HepG2 (cell line): Measurements from ENCODE around the gene IGF2. TPM values are rescaled to one million over a fixed set of nuclear protein-coding genes. Genes with fewer than 3 reads are reported as not detected.

Source experiments
- ARID2 ChIP-seq: sonication (generic); formaldehyde crosslinking; IDR thresholded peaks from 2 replicates; pipeline ENCODE4 v1.8.1; 2022; ENCODE audit warnings: mild to moderate bottlenecking, missing genetic modification reagents, borderline replicate concordance
- HNRNPLL ChIP-seq: fragments of 200-400 bp; formaldehyde crosslinking; IDR thresholded peaks from 2 replicates; pipeline ENCODE4 v1.6.1; 2017; ENCODE audit warnings: mild to moderate bottlenecking, low read depth, low read length; ENCODE audit not compliant: poor library complexity, severe bottlenecking
- KDM2A ChIP-seq: sonication (generic); formaldehyde crosslinking; IDR thresholded peaks from 2 replicates; pipeline ENCODE4 v1.4.0; 2020; ENCODE audit warnings: low read depth, missing genetic modification reagents, borderline replicate concordance
- MYC ChIP-seq: sonication (generic); formaldehyde crosslinking; IDR thresholded peaks from 2 replicates; pipeline ENCODE4 v1.9.0; 2021; ENCODE audit warnings: missing genetic modification reagents, borderline replicate concordance
- NAIF1 ChIP-seq: sonication (generic); formaldehyde crosslinking; IDR thresholded peaks from 2 replicates; pipeline ENCODE4 v1.5.0; 2020; ENCODE audit warnings: mild to moderate bottlenecking, missing genetic modification reagents, borderline replicate concordance
- NR1H2 ChIP-seq: sonication (generic); formaldehyde crosslinking; IDR thresholded peaks from 2 replicates; pipeline ENCODE4 v1.8.1; 2022; ENCODE audit warnings: low read depth, missing genetic modification reagents, borderline replicate concordance
- RNF2 ChIP-seq: fragments of 450-650 bp; conservative IDR thresholded peaks from 2 replicates; pipeline ENCODE4 v1.6.1; 2016; ENCODE audit warnings: low read depth
- SRSF4 ChIP-seq: fragments of 200-400 bp; formaldehyde crosslinking; IDR thresholded peaks from one replicate; pipeline ENCODE4 v1.6.1; 2018; ENCODE audit warnings: mild to moderate bottlenecking, low read depth, low read length, moderate library complexity; ENCODE audit not compliant: poor library complexity, severe bottlenecking
- STAG1 ChIP-seq: sonication (generic); formaldehyde crosslinking; IDR thresholded peaks from 2 replicates; pipeline ENCODE4 v1.4.0; 2020; ENCODE audit warnings: missing genetic modification reagents
- THAP11 ChIP-seq: IDR thresholded peaks from 2 replicates; pipeline ENCODE4 v1.6.1; 2016; ENCODE audit warnings: missing biosample characterization, missing genetic modification reagents
- ZFY ChIP-seq: sonication (generic); formaldehyde crosslinking; IDR thresholded peaks from 2 replicates; pipeline ENCODE4 v1.4.0; 2020; ENCODE audit warnings: missing genetic modification reagents
- ZMYM4 ChIP-seq: sonication (generic); formaldehyde crosslinking; IDR thresholded peaks from 2 replicates; pipeline ENCODE4 v1.8.1; 2023; ENCODE audit warnings: mild to moderate bottlenecking, missing genetic modification reagents
- ZNF263 ChIP-seq: sonication (generic); formaldehyde crosslinking; IDR thresholded peaks from 2 replicates; pipeline ENCODE4 v1.4.0; 2020; ENCODE audit warnings: missing genetic modification reagents
- ZNF570 ChIP-seq: sonication (generic); formaldehyde crosslinking; IDR thresholded peaks from 2 replicates; pipeline ENCODE4 v1.4.0; 2020; ENCODE audit warnings: mild to moderate bottlenecking, missing genetic modification reagents, borderline replicate concordance
- ZNF629 ChIP-seq: sonication (generic); formaldehyde crosslinking; conservative IDR thresholded peaks from 2 replicates; pipeline ENCODE4 v1.5.0; 2020; ENCODE audit warnings: missing genetic modification reagents
- ZNF773 ChIP-seq: sonication (generic); formaldehyde crosslinking; IDR thresholded peaks from 2 replicates; pipeline ENCODE4 v1.4.0; 2020; ENCODE audit warnings: missing genetic modification reagents, borderline replicate concordance
- ZNF883 ChIP-seq: sonication (generic); formaldehyde crosslinking; IDR thresholded peaks from 2 replicates; pipeline ENCODE4 v1.5.1; 2020; ENCODE audit warnings: mild to moderate bottlenecking, missing genetic modification reagents; ENCODE audit errors: not compliant biosample characterization
- polyA plus RNA-seq, 8 experiments: library from polyadenylated mRNA; depleted of rRNA in 3 of 8; stranded (reverse) in 7 of 8; unstranded in 1 of 8; fragments of >200 nt; fragmentation: Illumina TruSeq in 4 of 8; extraction: Trizol in 4 of 8; gene quantifications; 2 replicates each; pipeline versions ENCODE4 v1.2.1 to v1.2.3, GENCODE V29; 2011 to 2016; ENCODE audit warnings: low read depth in 4 of 8, missing spikeins in 1 of 8, mixed read lengths in 1 of 8; ENCODE audit not compliant: insufficient read depth in 1 of 8
- total RNA-seq, 5 experiments: library from RNA; depleted of rRNA; stranded (reverse); fragments of >200 nt; fragmentation: Illumina TruSeq; extraction: Trizol; gene quantifications; 2 replicates each; pipeline ENCODE4 v1.2.3, GENCODE V29; 2016; ENCODE audit warnings: low read depth in 1 of 5
- TF ChIP-seq, protein P1 (sequence below): sonication (generic); formaldehyde crosslinking; IDR thresholded peaks from 2 replicates; pipeline ENCODE4 v1.5.1; 2020; ENCODE audit warnings: mild to moderate bottlenecking, missing genetic modification reagents, moderate library complexity
- TF ChIP-seq, protein P2 (sequence below): sonication (generic); formaldehyde crosslinking; IDR thresholded peaks from 2 replicates; pipeline ENCODE4 v1.4.0; 2020; ENCODE audit warnings: missing genetic modification reagents
- TF ChIP-seq, protein P3 (sequence below): sonication (generic); formaldehyde crosslinking; IDR thresholded peaks from 2 replicates; pipeline ENCODE4 v1.4.0; 2020; ENCODE audit warnings: missing genetic modification reagents
- TF ChIP-seq, protein P4 (sequence below): sonication (generic); formaldehyde crosslinking; IDR thresholded peaks from 2 replicates; pipeline ENCODE4 v1.8.0; 2022; ENCODE audit warnings: mild to moderate bottlenecking, missing genetic modification reagents, moderate library complexity

Gene IGF2
- total and polyA plus RNA-seq, 2 of the 13 experiments (the other 11 are each of a cell fraction or from before 2014, with no cell fraction given) = 79.1 to 254 TPM

DNA sequence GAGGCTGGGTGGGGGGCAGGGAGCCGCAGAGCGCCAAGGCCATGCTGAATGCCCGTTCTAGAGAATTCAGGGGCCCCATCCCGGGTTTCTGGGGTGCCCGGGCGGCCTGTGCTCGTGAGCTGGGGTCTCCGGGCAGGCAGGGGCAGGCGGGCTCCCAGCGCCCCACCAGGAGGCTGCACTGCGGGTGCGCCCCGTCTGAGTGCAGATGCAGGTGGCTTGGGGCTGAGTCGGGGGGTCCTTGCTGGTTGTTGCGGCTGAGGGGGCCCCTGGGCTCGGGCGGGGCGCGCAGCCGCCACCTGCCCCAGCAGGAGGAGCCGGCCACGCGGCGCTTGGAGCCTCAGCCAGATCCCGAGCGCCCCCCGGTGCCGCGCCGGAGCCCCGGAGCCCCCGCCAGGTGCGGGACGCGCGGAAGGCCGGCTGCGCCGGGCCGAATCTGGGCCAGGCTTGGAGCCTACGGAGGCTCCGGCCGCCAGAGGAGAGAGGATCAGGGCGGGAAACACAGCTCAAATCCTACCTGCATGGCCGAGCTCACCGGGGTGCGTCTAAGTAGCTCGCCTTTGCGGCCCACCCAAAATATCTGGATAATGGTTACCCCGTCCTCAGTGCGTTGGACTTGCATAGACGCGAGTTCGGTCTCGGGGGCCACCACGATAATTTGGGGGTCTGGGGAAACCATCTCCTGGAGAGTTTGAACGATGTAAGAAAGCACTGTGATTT lies 590 bp upstream of the IGF2 start (continued):
- TF ChIP-seq, protein P1, sequence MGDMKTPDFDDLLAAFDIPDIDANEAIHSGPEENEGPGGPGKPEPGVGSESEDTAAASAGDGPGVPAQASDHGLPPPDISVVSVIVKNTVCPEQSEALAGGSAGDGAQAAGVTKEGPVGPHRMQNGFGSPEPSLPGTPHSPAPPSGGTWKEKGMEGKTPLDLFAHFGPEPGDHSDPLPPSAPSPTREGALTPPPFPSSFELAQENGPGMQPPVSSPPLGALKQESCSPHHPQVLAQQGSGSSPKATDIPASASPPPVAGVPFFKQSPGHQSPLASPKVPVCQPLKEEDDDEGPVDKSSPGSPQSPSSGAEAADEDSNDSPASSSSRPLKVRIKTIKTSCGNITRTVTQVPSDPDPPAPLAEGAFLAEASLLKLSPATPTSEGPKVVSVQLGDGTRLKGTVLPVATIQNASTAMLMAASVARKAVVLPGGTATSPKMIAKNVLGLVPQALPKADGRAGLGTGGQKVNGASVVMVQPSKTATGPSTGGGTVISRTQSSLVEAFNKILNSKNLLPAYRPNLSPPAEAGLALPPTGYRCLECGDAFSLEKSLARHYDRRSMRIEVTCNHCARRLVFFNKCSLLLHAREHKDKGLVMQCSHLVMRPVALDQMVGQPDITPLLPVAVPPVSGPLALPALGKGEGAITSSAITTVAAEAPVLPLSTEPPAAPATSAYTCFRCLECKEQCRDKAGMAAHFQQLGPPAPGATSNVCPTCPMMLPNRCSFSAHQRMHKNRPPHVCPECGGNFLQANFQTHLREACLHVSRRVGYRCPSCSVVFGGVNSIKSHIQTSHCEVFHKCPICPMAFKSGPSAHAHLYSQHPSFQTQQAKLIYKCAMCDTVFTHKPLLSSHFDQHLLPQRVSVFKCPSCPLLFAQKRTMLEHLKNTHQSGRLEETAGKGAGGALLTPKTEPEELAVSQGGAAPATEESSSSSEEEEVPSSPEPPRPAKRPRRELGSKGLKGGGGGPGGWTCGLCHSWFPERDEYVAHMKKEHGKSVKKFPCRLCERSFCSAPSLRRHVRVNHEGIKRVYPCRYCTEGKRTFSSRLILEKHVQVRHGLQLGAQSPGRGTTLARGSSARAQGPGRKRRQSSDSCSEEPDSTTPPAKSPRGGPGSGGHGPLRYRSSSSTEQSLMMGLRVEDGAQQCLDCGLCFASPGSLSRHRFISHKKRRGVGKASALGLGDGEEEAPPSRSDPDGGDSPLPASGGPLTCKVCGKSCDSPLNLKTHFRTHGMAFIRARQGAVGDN (CRISPR knock-in tag) = peak; percentile 59; the same call in 1 of the 2 replicates
- TF ChIP-seq NAIF1 (CRISPR knock-in tag) (no peak), ZFY (CRISPR knock-in tag) (peak; percentile 44; the same call in 1 of the 2 replicates), ZNF883 (CRISPR knock-in tag) (peak; percentile 65), HNRNPLL (peak; percentile 83), ZNF263 (CRISPR knock-in tag) (0 out of 2 replicates have a peak, but pooled peaks have one; percentile 8), ZNF570 (no peak), THAP11 (0 out of 2 replicates have a peak, but pooled peaks have one; percentile 9), ZNF773 (CRISPR knock-in tag) (peak; percentile 31; the same call in 1 of the 2 replicates), ARID2 (no peak), ZMYM4 (CRISPR knock-in tag) (0 out of 2 replicates have a peak, but pooled peaks have one; percentile 5), KDM2A (CRISPR knock-in tag) (peak; percentile 34; the same call in 1 of the 2 replicates), ZNF629 (CRISPR knock-in tag) (no peak), RNF2 (peak; percentile 69; the same call in 1 of the 2 replicates), MYC (CRISPR knock-in tag) (peak; percentile 15; the same call in 1 of the 2 replicates), SRSF4 (no peak), NR1H2 (CRISPR knock-in tag) (no peak), STAG1 (peak; percentile 50)
- TF ChIP-seq, protein P2, sequence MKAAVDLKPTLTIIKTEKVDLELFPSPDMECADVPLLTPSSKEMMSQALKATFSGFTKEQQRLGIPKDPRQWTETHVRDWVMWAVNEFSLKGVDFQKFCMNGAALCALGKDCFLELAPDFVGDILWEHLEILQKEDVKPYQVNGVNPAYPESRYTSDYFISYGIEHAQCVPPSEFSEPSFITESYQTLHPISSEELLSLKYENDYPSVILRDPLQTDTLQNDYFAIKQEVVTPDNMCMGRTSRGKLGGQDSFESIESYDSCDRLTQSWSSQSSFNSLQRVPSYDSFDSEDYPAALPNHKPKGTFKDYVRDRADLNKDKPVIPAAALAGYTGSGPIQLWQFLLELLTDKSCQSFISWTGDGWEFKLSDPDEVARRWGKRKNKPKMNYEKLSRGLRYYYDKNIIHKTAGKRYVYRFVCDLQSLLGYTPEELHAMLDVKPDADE = 0 out of 2 replicates have a peak, but pooled peaks have one; percentile 36
- TF ChIP-seq, protein P3, sequence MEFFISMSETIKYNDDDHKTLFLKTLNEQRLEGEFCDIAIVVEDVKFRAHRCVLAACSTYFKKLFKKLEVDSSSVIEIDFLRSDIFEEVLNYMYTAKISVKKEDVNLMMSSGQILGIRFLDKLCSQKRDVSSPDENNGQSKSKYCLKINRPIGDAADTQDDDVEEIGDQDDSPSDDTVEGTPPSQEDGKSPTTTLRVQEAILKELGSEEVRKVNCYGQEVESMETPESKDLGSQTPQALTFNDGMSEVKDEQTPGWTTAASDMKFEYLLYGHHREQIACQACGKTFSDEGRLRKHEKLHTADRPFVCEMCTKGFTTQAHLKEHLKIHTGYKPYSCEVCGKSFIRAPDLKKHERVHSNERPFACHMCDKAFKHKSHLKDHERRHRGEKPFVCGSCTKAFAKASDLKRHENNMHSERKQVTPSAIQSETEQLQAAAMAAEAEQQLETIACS (CRISPR knock-in tag) = no peak
- TF ChIP-seq, protein P4, sequence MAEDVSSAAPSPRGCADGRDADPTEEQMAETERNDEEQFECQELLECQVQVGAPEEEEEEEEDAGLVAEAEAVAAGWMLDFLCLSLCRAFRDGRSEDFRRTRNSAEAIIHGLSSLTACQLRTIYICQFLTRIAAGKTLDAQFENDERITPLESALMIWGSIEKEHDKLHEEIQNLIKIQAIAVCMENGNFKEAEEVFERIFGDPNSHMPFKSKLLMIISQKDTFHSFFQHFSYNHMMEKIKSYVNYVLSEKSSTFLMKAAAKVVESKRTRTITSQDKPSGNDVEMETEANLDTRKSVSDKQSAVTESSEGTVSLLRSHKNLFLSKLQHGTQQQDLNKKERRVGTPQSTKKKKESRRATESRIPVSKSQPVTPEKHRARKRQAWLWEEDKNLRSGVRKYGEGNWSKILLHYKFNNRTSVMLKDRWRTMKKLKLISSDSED (CRISPR knock-in tag) = no peak
